PC-9 (cell line): ENCODE data around the gene IFNA17.
"Not testable (repeated sequence)": the region's sequence is repeated elsewhere in the genome, so short reads cannot be mapped to it uniquely, and the experiment has no call there.

Experiments
- CTCF ChIP-seq: fragments of 200-600 bp; sonication (generic); conservative IDR thresholded peaks from 2 replicates; pipeline ENCODE4 v1.6.1; 2017; ENCODE audit warnings: mixed run types, antibody characterized with exemption, mild to moderate bottlenecking, moderate library complexity
- EZH2 ChIP-seq: fragments of 200-600 bp; sonication (generic); IDR thresholded peaks from 2 replicates; pipeline ENCODE4 v1.8.0; 2017; ENCODE audit warnings: antibody characterized with exemption, low read depth

- TF ChIP-seq CTCF, EZH2: not testable (repeated sequence)
These were observed 15.9 kb downstream of the IFNA17 start for GRCh38 chr9:21212160-21212559.
